ENCODE measurements around the gene NUDCD3. TPM values are rescaled to one million over a fixed set of nuclear protein-coding genes. Genes with fewer than 3 reads are reported as not detected.

The NUDCD3 gene
- total and polyA plus RNA-seq, 2 of the 8 experiments (the other 6 are each of a cell fraction or from before 2014, with no cell fraction given): 35.2 to 93.7 TPM

DNA sequence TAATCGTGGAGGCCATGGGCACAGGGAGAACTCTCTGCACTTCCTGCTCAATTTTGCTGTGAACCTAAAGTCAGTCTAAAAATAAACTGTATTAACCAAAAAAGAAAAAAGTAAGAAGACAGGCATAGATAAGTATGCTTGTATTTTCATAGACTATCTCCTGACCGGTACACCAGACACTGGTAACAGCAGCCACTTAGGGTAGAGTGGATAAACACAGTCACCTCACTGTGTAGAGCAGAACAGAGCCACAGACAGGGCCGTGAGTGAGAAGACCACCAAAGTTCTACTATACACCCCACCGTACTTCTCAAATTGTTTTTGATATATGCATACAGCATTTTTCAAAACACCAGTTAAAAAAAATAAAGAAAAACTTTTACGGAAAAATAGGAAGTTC, 25.0 kb downstream of the NUDCD3 start (continued):
- TF ChIP-seq, protein P1, sequence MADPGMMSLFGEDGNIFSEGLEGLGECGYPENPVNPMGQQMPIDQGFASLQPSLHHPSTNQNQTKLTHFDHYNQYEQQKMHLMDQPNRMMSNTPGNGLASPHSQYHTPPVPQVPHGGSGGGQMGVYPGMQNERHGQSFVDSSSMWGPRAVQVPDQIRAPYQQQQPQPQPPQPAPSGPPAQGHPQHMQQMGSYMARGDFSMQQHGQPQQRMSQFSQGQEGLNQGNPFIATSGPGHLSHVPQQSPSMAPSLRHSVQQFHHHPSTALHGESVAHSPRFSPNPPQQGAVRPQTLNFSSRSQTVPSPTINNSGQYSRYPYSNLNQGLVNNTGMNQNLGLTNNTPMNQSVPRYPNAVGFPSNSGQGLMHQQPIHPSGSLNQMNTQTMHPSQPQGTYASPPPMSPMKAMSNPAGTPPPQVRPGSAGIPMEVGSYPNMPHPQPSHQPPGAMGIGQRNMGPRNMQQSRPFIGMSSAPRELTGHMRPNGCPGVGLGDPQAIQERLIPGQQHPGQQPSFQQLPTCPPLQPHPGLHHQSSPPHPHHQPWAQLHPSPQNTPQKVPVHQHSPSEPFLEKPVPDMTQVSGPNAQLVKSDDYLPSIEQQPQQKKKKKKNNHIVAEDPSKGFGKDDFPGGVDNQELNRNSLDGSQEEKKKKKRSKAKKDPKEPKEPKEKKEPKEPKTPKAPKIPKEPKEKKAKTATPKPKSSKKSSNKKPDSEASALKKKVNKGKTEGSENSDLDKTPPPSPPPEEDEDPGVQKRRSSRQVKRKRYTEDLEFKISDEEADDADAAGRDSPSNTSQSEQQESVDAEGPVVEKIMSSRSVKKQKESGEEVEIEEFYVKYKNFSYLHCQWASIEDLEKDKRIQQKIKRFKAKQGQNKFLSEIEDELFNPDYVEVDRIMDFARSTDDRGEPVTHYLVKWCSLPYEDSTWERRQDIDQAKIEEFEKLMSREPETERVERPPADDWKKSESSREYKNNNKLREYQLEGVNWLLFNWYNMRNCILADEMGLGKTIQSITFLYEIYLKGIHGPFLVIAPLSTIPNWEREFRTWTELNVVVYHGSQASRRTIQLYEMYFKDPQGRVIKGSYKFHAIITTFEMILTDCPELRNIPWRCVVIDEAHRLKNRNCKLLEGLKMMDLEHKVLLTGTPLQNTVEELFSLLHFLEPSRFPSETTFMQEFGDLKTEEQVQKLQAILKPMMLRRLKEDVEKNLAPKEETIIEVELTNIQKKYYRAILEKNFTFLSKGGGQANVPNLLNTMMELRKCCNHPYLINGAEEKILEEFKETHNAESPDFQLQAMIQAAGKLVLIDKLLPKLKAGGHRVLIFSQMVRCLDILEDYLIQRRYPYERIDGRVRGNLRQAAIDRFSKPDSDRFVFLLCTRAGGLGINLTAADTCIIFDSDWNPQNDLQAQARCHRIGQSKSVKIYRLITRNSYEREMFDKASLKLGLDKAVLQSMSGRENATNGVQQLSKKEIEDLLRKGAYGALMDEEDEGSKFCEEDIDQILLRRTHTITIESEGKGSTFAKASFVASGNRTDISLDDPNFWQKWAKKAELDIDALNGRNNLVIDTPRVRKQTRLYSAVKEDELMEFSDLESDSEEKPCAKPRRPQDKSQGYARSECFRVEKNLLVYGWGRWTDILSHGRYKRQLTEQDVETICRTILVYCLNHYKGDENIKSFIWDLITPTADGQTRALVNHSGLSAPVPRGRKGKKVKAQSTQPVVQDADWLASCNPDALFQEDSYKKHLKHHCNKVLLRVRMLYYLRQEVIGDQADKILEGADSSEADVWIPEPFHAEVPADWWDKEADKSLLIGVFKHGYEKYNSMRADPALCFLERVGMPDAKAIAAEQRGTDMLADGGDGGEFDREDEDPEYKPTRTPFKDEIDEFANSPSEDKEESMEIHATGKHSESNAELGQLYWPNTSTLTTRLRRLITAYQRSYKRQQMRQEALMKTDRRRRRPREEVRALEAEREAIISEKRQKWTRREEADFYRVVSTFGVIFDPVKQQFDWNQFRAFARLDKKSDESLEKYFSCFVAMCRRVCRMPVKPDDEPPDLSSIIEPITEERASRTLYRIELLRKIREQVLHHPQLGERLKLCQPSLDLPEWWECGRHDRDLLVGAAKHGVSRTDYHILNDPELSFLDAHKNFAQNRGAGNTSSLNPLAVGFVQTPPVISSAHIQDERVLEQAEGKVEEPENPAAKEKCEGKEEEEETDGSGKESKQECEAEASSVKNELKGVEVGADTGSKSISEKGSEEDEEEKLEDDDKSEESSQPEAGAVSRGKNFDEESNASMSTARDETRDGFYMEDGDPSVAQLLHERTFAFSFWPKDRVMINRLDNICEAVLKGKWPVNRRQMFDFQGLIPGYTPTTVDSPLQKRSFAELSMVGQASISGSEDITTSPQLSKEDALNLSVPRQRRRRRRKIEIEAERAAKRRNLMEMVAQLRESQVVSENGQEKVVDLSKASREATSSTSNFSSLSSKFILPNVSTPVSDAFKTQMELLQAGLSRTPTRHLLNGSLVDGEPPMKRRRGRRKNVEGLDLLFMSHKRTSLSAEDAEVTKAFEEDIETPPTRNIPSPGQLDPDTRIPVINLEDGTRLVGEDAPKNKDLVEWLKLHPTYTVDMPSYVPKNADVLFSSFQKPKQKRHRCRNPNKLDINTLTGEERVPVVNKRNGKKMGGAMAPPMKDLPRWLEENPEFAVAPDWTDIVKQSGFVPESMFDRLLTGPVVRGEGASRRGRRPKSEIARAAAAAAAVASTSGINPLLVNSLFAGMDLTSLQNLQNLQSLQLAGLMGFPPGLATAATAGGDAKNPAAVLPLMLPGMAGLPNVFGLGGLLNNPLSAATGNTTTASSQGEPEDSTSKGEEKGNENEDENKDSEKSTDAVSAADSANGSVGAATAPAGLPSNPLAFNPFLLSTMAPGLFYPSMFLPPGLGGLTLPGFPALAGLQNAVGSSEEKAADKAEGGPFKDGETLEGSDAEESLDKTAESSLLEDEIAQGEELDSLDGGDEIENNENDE (IDR thresholded peaks at IDR 0.05; ENCODE audit: insufficient replicate concordance, low read length): no peak
- TF ChIP-seq SP4 (IDR thresholded peaks at IDR 0.05; ENCODE audit: low read length) (no peak), ASH2L (IDR thresholded peaks at IDR 0.05; ENCODE audit: low read length) (no peak), KDM1A (IDR thresholded peaks at IDR 0.05; ENCODE audit: borderline replicate concordance, low read length) (no peak), BCL11A (IDR thresholded peaks at IDR 0.05; ENCODE audit: low read depth in 2 of 2, low read length in 2 of 2) (no peak), RXRA (IDR thresholded peaks at IDR 0.05; ENCODE audit: insufficient read depth, low read depth, low read length) (no peak)

All from H1 (cell line).